ENCODE measurements around the gene DGKB.

GRCh38 chr7:14158111-14158510 is 744.4 kb downstream of the DGKB start:
- no peak for TF ChIP-seq POLR2A (IDR thresholded peaks at IDR 0.05)
- TF ChIP-seq EP300 (IDR thresholded peaks at IDR 0.05; ENCODE audit: low read depth), result no peak
- no peak for TF ChIP-seq CTCF (IDR thresholded peaks at IDR 0.05)
- no peak for TF ChIP-seq POLR2AphosphoS5 (IDR thresholded peaks at IDR 0.05)
